ENCODE measurements around the gene CYB561. TPM values are rescaled to one million over a fixed set of nuclear protein-coding genes. Genes with fewer than 3 reads are reported as not detected.

Gene CYB561
- total RNA-seq, 1 experiment from 2014 or later = 20.7 TPM

DNA sequence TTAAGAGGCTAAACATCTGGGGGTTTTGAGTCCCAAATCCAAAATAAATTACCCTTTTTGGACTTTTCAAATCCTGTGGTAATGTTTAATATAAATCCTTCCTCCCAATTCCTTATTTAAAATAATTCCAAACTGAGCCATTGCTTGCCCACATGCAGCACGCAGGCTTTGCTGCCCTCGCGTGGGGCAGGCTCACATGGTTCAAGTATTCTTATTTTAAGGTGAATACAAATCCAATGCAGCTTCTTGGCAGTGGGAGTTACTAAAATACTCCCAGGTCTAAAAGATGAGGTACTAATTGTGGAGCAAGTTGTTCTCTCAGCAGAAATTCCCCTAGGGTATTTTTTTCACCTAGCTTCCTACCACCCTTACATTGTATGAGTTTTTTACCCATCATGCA is 33.0 kb downstream of the CYB561 start:
- no peak overlapping the region for H3K23ac ChIP-seq (ENCODE audit: insufficient read length, low read depth, low read length)
- H3K9me3 ChIP-seq (ENCODE audit: control insufficient read depth, low read depth, low read length) = no peaks in the 10 kb centered on the region
- Mint-ChIP-seq H3K4me3 (no peak overlapping the region), H3K9me3 (no peaks in the 10 kb centered on the region), H3K27me3 (ENCODE audit: low read depth) (no peaks in the 10 kb centered on the region), H3K27ac (no peak overlapping the region), H3K36me3 (ENCODE audit: insufficient read depth in 1 of 3, low read depth in 3 of 3) (no peaks in the 10 kb centered on the region; a peak in 1 of 7 replicates), H3K4me1 (peaks cover 0 to 2% of the 10 kb centered on the region in 2 experiments; a peak in 2 of 4 replicates)
- no peak overlapping the region for H3K4me2 ChIP-seq (ENCODE audit: insufficient read depth, insufficient read length, low read length)
- no peaks in the 10 kb centered on the region for H4K20me1 ChIP-seq (ENCODE audit: control insufficient read depth, insufficient read depth, insufficient read length)
- no peak overlapping the region for H2AK5ac ChIP-seq (ENCODE audit: insufficient read length, low read length)
- H4K91ac ChIP-seq (ENCODE audit: insufficient read length, low read depth, low read length) = no peak overlapping the region
- H3K56ac ChIP-seq (ENCODE audit: insufficient read length, low read depth, low read length) = no peak overlapping the region
- H2AFZ ChIP-seq (ENCODE audit: low read length) = no peak overlapping the region
- H3K23me2 ChIP-seq (ENCODE audit: insufficient read length, low read depth, low read length, poor library complexity, severe bottlenecking) = no peaks in the 10 kb centered on the region
- no peak for DNase-seq
- no peak overlapping the region for H4K5ac ChIP-seq (ENCODE audit: insufficient read length, low read depth, low read length)
- H3K79me2 ChIP-seq (ENCODE audit: insufficient read depth, low read length) = no peaks in the 10 kb centered on the region
- no peak overlapping the region for H2BK12ac ChIP-seq (ENCODE audit: insufficient read length, low read depth, low read length)
- H3K4me1 ChIP-seq (ENCODE audit: insufficient read depth, low read length) = no peaks in the 10 kb centered on the region; the same call in 1 of the 2 replicates
- H4K8ac ChIP-seq (replicated peaks; ENCODE audit: insufficient read length, low read depth, low read length) = no peak overlapping the region
- no peak overlapping the region for H3K27ac ChIP-seq (ENCODE audit: insufficient read length, low read depth, low read length)
- H3K18ac ChIP-seq (ENCODE audit: insufficient read length, low read depth, low read length) = no peak overlapping the region
- H3K27me3 ChIP-seq (ENCODE audit: insufficient read depth, low read length) = no peaks in the 10 kb centered on the region
- no peak overlapping the region for H3K4ac ChIP-seq (ENCODE audit: low read depth, low read length)
- TF ChIP-seq, protein P1, sequence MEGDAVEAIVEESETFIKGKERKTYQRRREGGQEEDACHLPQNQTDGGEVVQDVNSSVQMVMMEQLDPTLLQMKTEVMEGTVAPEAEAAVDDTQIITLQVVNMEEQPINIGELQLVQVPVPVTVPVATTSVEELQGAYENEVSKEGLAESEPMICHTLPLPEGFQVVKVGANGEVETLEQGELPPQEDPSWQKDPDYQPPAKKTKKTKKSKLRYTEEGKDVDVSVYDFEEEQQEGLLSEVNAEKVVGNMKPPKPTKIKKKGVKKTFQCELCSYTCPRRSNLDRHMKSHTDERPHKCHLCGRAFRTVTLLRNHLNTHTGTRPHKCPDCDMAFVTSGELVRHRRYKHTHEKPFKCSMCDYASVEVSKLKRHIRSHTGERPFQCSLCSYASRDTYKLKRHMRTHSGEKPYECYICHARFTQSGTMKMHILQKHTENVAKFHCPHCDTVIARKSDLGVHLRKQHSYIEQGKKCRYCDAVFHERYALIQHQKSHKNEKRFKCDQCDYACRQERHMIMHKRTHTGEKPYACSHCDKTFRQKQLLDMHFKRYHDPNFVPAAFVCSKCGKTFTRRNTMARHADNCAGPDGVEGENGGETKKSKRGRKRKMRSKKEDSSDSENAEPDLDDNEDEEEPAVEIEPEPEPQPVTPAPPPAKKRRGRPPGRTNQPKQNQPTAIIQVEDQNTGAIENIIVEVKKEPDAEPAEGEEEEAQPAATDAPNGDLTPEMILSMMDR (conservative IDR thresholded peaks at IDR 0.05) = no peak
- no peaks in the 10 kb centered on the region for H3K79me1 ChIP-seq (ENCODE audit: insufficient read depth, low read depth, low read length, poor library complexity, severe bottlenecking)
- no peak overlapping the region for H3T11ph ChIP-seq (ENCODE audit: low read length)
- no peak overlapping the region for H2BK15ac ChIP-seq (ENCODE audit: low read depth, low read length)
- no peak overlapping the region for H2BK120ac ChIP-seq (ENCODE audit: low read depth, low read length, poor library complexity, severe bottlenecking)
- no peak overlapping the region for H3K14ac ChIP-seq (ENCODE audit: insufficient read depth, low read length)
- H2BK5ac ChIP-seq (ENCODE audit: insufficient read length, low read length) = no peak overlapping the region
- WGBS (ENCODE audit: extremely low coverage, insufficient read length, low lambda C conversion rate) = no CpG with 5 or more reads among the region's 3 CpGs
- H3K9ac ChIP-seq (ENCODE audit: extremely low read depth, insufficient read length, low read length) = no peak overlapping the region
- no peak overlapping the region for H2BK20ac ChIP-seq (ENCODE audit: low read depth, low read length, poor library complexity, severe bottlenecking)

Measured in H9 (cell line).